ENCODE data around the gene PDE4D.

The PDE4D gene

GRCh38 chr5:59863777-59864176, 29.7 kb downstream of the PDE4D start:
- no peak overlapping the region for H3K27ac Mint-ChIP-seq
- H3K4me3 Mint-ChIP-seq, result no peak overlapping the region
- H3K27me3 Mint-ChIP-seq, result no peaks in the 10 kb centered on the region
- H3K4me1 Mint-ChIP-seq (ENCODE audit: low read depth), result no peaks in the 10 kb centered on the region
- intact Hi-C loops (cut with micrococcal nuclease), result no loop called here
- no peaks in the 10 kb centered on the region for H3K9me3 Mint-ChIP-seq
- H3K36me3 Mint-ChIP-seq (ENCODE audit: low read depth), result no peaks in the 10 kb centered on the region

- Mint-ChIP-seq H3K36me3 (ENCODE audit: low read depth) (no peaks in the 10 kb centered on the region), H3K4me1 (ENCODE audit: low read depth) (no peaks in the 10 kb centered on the region), H3K27ac (no peak overlapping the region), H3K4me3 (no peak overlapping the region), H3K27me3 (no peaks in the 10 kb centered on the region), H3K9me3 (no peaks in the 10 kb centered on the region)
- intact Hi-C loops (cut with micrococcal nuclease), result no loop called here
Measured at GRCh38 chr5:59856358-59856757, 37.2 kb downstream of the PDE4D start.

GRCh38 chr5:59850766-59851165, 42.8 kb downstream of the PDE4D start:
- Mint-ChIP-seq H3K4me3 (no peak overlapping the region), H3K27me3 (no peaks in the 10 kb centered on the region), H3K36me3 (ENCODE audit: low read depth) (no peaks in the 10 kb centered on the region), H3K27ac (no peak overlapping the region), H3K4me1 (ENCODE audit: low read depth) (peaks cover 4% of the 10 kb centered on the region), H3K9me3 (no peaks in the 10 kb centered on the region)
- intact Hi-C loops (cut with micrococcal nuclease), result no loop called here

- Mint-ChIP-seq H3K4me1 (ENCODE audit: low read depth) (peaks cover 15% of the 10 kb centered on the region), H3K9me3 (no peaks in the 10 kb centered on the region), H3K4me3 (no peak overlapping the region), H3K36me3 (ENCODE audit: low read depth) (no peaks in the 10 kb centered on the region), H3K27me3 (no peaks in the 10 kb centered on the region), H3K27ac (no peak overlapping the region)
- intact Hi-C loops (cut with micrococcal nuclease), result no loop called here
Measured at GRCh38 chr5:59847586-59847985, 45.9 kb downstream of the PDE4D start.

- Mint-ChIP-seq H3K4me3 (no peak overlapping the region), H3K9me3 (no peaks in the 10 kb centered on the region), H3K4me1 (ENCODE audit: low read depth) (peaks cover 12% of the 10 kb centered on the region), H3K27ac (no peak overlapping the region), H3K27me3 (no peaks in the 10 kb centered on the region), H3K36me3 (ENCODE audit: low read depth) (no peaks in the 10 kb centered on the region)
- intact Hi-C loops (cut with micrococcal nuclease), result no loop called here
Measured at GRCh38 chr5:59845730-59846129, 47.8 kb downstream of the PDE4D start.

GRCh38 chr5:59843511-59844213, 49.9 kb downstream of the PDE4D start:
- Mint-ChIP-seq H3K9me3 (no peaks in the 10 kb centered on the region), H3K4me3 (no peak overlapping the region), H3K27ac (no peak overlapping the region), H3K4me1 (ENCODE audit: low read depth) (peaks cover 12% of the 10 kb centered on the region), H3K27me3 (no peaks in the 10 kb centered on the region), H3K36me3 (ENCODE audit: low read depth) (no peaks in the 10 kb centered on the region)
- intact Hi-C loops (cut with micrococcal nuclease), result no loop called here

- no peaks in the 10 kb centered on the region for H3K36me3 Mint-ChIP-seq (ENCODE audit: low read depth)
Measured at GRCh38 chr5:59842999-59843398, 50.5 kb downstream of the PDE4D start.

GRCh38 chr5:59840200-59840601, 53.3 kb downstream of the PDE4D start:
- H3K36me3 Mint-ChIP-seq (ENCODE audit: low read depth), result no peaks in the 10 kb centered on the region
- peaks cover 17% of the 10 kb centered on the region for H3K4me1 Mint-ChIP-seq (ENCODE audit: low read depth)
- H3K4me3 Mint-ChIP-seq, result no peak overlapping the region
- intact Hi-C loops (cut with micrococcal nuclease), result no loop called here
- no peaks in the 10 kb centered on the region for H3K27me3 Mint-ChIP-seq
- H3K9me3 Mint-ChIP-seq, result no peaks in the 10 kb centered on the region
- no peak overlapping the region for H3K27ac Mint-ChIP-seq

More at GRCh38 chr5:59842999-59843398, 50.5 kb downstream of the PDE4D start:
- Mint-ChIP-seq H3K4me3 (no peak overlapping the region), H3K27me3 (no peaks in the 10 kb centered on the region), H3K4me1 (ENCODE audit: low read depth) (peaks cover 12% of the 10 kb centered on the region), H3K27ac (no peak overlapping the region), H3K9me3 (no peaks in the 10 kb centered on the region)
- intact Hi-C loops (cut with micrococcal nuclease), result no loop called here

GRCh38 chr5:59838989-59839388, 54.5 kb downstream of the PDE4D start:
- no peak overlapping the region for H3K27ac Mint-ChIP-seq
- no peaks in the 10 kb centered on the region for H3K27me3 Mint-ChIP-seq
- H3K36me3 Mint-ChIP-seq (ENCODE audit: low read depth), result no peaks in the 10 kb centered on the region
- peaks cover 12% of the 10 kb centered on the region for H3K4me1 Mint-ChIP-seq (ENCODE audit: low read depth)
- H3K4me3 Mint-ChIP-seq, result no peak overlapping the region
- no peaks in the 10 kb centered on the region for H3K9me3 Mint-ChIP-seq
- intact Hi-C loops (cut with micrococcal nuclease), result no loop called here

GRCh38 chr5:59838067-59838466, 55.5 kb downstream of the PDE4D start:
- intact Hi-C loops (cut with micrococcal nuclease), result no loop called here
- H3K4me1 Mint-ChIP-seq (ENCODE audit: low read depth), result peaks cover 6% of the 10 kb centered on the region
- H3K4me3 Mint-ChIP-seq, result no peak overlapping the region
- H3K36me3 Mint-ChIP-seq (ENCODE audit: low read depth), result no peaks in the 10 kb centered on the region
- no peaks in the 10 kb centered on the region for H3K9me3 Mint-ChIP-seq
- no peak overlapping the region for H3K27ac Mint-ChIP-seq
- H3K27me3 Mint-ChIP-seq, result no peaks in the 10 kb centered on the region

- Mint-ChIP-seq H3K36me3 (ENCODE audit: low read depth) (no peaks in the 10 kb centered on the region), H3K9me3 (no peaks in the 10 kb centered on the region), H3K27ac (no peak overlapping the region), H3K4me1 (ENCODE audit: low read depth) (peaks cover 6% of the 10 kb centered on the region), H3K27me3 (no peaks in the 10 kb centered on the region), H3K4me3 (no peak overlapping the region)
- intact Hi-C loops (cut with micrococcal nuclease), result no loop called here
Measured at GRCh38 chr5:59837071-59837470, 56.5 kb downstream of the PDE4D start.

- Mint-ChIP-seq H3K36me3 (ENCODE audit: low read depth) (no peaks in the 10 kb centered on the region), H3K27me3 (no peaks in the 10 kb centered on the region), H3K4me1 (ENCODE audit: low read depth) (peaks cover 6% of the 10 kb centered on the region), H3K9me3 (no peaks in the 10 kb centered on the region), H3K27ac (no peak overlapping the region), H3K4me3 (no peak overlapping the region)
- intact Hi-C loops (cut with micrococcal nuclease), result no loop called here
Measured at GRCh38 chr5:59835800-59836199, 57.7 kb downstream of the PDE4D start.

GRCh38 chr5:59833448-59833847, 60.1 kb downstream of the PDE4D start:
- Mint-ChIP-seq H3K9me3 (no peaks in the 10 kb centered on the region), H3K4me1 (ENCODE audit: low read depth) (peaks cover 6% of the 10 kb centered on the region), H3K27ac (no peak overlapping the region), H3K36me3 (ENCODE audit: low read depth) (no peaks in the 10 kb centered on the region), H3K27me3 (no peaks in the 10 kb centered on the region), H3K4me3 (no peak overlapping the region)
- intact Hi-C loops (cut with micrococcal nuclease), result no loop called here

- peaks cover 6% of the 10 kb centered on the region for H3K4me1 Mint-ChIP-seq (ENCODE audit: low read depth)
- intact Hi-C loops (cut with micrococcal nuclease), result no loop called here
Measured at GRCh38 chr5:59832577-59833301, 60.8 kb downstream of the PDE4D start.

More at GRCh38 chr5:59832577-59833301, 60.8 kb downstream of the PDE4D start:
- Mint-ChIP-seq H3K36me3 (ENCODE audit: low read depth) (no peaks in the 10 kb centered on the region), H3K27ac (no peak overlapping the region), H3K4me3 (no peak overlapping the region), H3K27me3 (no peaks in the 10 kb centered on the region), H3K9me3 (no peaks in the 10 kb centered on the region)

Measured in dendritic cell treated with granulocyte-macrophage colony-stimulating factor and Interleukin-4, amounts not matched to agents 40 ng/mL and 50 ng/mL, for 4 days (primary cell).